Activated CD8-positive, alpha-beta memory T cell treated with anti-CD3 and anti-CD28 coated beads for 24 hours (primary cell): ENCODE results near the gene ABCC4.

Experiments used
- DNase-seq: peaks from one replicate; pipeline ENCODE4 v3.0.0-alpha.2; 2020

The ABCC4 gene

DNA sequence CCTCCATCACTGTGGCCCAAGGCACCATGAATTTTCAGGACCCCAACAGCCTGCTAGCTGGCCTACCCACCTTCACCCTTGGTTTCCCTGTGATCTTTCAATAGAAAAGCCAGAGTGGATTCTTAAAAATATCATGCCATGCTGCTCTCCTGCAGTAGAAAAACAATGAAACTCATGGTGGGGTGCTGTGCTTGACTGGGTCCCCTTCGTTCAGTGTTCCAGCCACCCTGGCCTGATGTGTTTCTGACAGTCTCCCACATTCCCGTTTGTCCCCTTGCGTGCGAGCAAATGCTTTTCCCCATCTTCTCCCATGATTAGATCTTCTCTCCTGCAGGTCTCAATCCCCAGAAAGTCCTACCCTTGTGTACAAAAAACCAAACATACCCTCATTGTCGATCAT, 43.2 kb downstream of the ABCC4 start:
- no peak for DNase-seq

DNA sequence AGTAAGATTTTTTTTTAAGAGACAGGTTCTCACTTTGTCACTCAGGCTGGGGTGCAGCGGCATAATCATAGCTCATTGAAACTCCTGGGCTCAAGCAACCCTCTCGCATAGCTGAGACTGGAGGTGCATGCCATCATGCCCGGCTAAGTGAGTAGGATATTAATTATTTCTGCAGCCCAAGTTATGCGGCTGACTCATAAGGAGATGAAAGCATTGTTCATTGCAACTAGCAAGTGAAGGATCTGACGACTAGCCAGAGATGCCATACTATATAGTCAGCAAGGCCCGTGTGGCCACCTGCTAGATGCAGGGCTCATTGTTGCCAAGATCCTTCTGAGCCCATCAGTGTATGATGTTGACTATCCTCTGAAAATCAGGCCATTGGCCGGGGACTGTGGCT, 45.2 kb downstream of the ABCC4 start:
- DNase-seq = no peak

DNA sequence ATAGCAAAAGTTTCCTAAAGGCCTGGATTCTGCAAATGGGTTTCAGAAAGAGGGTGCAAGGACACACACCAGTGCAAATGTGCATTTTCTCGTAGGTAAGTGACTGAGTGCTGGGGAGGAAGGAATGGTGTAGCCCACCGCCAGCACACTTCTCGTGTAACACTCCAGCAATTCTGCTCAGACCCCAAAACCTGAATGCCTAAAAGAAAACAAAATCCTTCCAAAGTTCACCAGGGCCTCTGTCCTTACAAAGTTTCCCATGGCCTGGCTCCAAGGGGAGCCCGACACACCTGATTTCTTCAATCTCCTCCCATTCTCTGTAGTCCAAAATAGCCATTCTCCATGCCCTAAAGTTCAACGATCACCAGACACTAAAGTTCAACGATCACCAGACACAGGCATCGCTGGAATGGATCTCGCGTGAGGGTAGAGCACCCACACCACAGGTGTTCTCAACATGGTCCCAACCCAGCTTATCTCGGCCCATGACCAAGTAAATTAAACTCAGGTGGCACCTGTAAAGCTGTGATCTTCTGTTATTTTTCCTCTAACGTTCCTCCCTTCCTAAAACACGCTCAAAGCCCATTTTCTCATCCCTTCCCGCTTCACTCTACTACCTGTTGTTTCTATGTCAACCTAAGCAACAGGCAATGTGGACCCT, 46.0 kb downstream of the ABCC4 start:
- DNase-seq = no peak

DNA sequence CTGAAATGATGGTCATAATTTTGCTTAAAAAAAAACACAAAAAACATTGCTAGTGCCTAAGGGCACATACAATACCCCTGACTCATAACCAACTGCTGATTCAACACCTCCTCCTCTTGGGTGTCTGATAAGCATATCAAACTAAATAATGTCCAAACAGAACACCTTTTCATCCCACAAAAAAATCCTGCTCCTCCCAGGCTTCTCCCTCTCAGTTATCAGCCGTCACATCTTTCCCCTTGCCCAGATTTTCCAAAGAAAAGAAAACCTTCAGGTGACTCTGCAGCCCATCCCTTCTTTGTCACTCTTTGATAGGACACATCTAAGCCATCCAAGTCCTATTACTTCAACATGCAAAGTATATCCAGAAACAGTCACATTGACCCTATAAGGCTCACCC, 46.9 kb downstream of the ABCC4 start:
- no peak for DNase-seq

DNA sequence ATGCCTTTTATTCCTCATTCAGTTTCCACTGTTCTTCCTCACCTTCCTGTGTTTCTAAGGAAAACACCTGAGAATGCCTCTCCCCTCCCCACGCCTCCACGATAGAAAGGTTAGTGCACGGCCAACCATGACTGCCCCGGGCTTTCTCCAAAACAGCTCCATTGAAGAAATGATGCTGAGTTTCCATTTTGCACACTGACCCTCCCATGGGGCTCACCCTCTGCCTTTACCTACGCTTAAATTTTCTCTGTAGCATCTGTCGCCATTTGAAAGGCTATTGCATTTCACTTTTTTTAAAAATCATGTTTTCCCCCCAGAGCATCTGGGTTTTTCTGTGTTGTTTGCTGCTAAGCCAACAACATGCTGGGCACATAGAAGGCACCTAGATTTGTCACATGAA, 48.2 kb downstream of the ABCC4 start:
- no peak for DNase-seq

DNA sequence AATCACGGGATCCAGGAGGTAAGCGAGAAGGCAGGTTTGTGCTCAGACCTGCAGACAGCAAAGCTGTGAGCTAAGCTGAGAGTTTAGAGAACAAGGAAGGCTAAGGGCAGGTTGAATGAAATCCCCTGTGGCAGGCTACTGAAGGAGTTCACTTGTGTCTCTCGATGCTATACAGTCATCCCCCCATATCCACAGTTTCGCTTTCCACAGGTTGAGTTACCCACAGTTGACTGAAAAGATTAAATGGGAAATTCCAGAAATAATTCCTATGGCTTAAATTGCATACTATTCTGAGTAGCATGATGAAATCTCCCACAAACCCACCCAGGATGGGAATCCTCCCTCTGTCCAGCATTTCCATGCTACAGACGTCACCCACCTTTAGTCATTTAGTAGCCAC, 49.6 kb downstream of the ABCC4 start:
- no peak for DNase-seq

DNA sequence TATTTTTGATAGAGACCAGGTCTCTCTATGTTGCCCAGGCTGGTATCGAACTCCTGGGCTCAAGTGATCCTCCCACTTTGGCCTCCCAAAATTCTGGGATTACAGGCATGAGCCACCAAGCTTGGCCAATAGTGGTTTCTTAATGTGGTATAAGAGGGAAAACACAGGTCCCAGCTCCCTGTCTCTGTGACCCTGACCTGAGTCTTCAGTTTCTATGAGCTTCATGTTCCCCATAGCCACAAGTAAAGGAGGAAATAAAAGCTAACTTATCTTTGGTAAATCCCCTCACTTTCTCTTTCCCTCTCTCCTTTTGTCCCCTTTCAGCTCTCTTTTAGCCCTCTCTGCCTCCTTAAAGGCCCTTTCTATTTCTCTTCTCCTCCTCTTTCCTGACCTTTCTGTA, 50.3 kb downstream of the ABCC4 start:
- DNase-seq = no peak

DNA sequence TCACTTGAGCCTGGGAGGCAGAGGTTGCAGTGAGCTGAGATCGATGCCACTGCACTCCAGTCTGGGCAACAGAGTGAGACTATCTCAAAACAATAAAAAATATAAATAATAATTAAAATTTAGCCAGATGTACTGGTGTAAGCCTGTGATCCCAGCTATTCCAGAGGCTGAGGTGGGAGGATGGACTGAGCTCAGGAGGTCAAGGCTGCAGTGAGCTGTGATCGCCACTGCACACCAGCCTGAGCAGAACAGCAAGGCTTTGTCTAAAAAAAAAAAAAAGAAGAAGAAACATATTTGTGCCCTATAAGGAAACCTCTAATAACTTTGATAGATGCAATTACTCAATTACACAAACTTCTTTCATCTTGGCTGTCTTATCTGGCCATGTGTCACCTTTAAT, 52.3 kb downstream of the ABCC4 start:
- no peak for DNase-seq

DNA sequence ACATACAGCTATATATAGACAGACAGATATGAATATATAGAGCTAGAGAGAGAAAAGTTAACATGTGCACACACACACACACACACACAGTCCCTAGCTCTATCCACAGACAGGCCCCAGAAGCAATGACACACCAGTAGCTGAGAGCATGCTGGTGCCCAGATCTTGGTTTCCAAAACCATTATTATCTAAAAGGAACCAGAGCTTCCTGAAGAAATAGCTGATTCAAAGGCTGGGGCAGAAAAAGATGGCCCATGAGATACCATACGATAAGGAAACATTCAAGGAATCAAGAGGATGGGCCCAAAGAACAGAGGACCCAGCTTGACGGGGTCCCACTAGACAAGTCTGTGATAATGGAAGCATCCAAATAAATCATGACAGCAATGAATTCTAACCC, 53.4 kb downstream of the ABCC4 start:
- no peak for DNase-seq

DNA sequence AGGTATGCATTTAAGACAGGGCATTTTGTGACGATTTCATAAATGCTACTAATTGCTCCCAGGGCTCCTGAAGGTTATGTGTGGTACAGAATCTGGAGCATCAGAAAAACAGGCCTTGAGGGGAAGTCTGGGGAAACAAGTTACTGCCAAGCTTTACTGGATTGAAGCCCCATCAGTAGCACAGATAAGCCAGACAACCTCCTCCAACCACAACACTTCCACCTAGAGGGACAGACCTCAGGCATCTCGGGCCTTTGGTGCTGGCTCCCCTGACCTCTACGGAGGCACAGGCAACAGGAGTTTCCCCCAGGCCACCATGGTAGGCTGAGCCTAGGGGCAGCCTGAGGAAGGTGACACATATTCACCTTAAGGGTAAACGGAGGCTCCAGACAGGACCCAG, 54.1 kb downstream of the ABCC4 start:
- no peak for DNase-seq

DNA sequence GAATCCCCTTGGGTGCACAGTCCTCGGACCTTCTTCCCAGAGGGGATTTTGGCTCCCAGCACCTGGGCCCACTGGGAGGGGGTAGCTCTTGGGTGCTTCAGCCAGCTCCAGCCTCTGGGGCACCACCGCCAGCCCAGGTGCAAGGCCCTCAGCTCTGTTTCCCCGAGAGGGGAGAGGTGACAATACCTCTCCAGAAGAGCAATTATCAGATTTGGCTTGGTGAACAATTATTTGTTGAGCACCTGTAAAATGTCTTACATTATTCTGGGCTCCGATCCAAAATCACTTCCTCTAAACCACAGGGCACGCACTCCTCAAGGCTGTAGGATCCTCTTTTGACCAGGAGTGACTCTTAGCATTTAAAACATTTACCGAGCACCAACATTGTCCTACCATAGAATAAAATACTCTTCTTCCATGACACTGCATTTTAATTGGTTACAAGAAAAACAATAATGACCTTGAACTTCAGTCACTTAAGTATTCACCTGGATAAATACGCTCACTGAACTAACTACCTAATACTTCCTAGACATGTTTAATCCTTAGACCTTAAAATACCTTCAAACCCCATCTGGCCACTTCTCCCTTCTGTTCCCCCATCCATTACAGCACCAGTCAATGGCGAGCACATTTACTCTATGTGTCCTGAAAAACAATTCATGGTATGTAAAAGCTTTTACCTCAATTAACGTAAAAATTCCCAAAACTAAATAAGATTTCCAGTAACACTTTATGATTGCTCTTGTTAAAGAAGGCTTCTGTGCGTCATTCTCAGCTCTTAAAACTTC, 54.8 kb downstream of the ABCC4 start:
- no peak for DNase-seq

DNA sequence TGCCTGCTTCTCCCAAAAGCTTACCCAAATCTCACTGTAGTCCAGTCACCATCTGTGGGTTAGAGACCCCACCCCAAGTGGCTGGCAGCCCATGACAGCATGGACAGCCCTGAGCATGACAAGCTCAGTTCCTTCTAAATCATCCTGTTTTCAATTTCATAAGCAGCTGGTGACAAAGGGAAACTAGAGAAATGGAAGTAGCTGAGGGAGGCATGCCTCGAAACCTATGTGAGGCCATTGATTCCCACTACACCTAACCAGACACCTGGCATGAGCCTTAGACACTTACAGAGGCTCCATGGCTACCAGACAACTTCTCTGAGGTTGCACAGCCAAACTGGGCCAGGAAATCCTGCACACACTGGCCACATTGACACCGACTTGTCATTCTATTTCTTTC, 56.2 kb downstream of the ABCC4 start:
- DNase-seq = no peak

DNA sequence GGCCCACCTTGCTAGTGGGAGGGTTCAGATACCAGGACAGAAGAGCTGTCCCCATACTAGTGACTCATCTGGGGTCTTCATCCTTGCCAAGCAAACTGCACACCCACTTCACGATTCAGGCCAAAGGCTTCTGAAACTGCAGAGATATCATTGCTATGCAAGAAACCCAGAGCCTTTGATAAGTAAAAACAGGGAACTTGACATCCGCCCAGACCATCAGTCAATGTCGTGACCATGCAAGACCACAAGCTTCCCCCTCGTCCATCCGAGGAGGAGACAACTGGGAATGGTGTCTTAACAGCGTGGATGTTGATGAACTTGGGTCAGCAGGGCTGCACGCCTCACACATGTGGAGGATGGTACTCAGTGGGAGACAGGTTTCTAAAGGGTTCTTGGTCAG, 58.0 kb downstream of the ABCC4 start:
- DNase-seq = no peak

DNA sequence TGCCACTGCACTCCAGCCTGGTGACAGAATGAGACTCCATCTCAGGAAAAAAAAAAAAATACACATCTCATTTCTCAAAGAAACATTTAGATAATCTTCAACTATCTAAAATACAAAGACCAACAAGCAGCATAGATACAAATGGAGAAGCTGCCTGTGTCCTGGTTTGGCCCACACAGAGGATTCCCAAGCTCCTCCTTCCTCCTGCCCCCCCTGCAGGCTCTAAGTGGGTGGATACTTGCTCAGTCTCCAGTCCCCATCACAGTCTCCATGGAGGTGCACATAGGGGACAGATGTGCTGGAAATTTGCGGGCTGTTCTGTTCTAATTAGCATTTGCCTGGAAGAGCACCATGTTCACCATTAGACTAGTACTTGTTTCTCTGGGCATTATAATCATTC, 59.9 kb downstream of the ABCC4 start:
- DNase-seq = no peak

DNA sequence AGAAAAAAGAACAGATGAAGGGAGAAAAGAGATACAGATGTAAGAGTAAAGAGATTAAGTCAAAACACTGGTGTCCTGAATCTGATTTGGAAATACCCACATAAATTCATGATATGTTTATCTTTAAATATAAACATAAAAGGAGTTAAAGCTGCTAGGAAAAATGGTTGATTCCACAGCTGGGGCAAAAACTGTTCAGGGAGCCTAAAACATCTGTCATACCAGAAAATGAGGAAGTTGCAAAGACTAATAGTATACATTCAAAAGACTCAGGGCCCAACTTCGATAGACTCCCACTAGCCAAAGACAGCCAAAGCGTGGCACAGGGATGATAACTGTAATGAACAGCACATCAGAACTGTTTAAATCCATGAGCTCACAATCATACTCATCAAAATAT, 62.0 kb downstream of the ABCC4 start:
- DNase-seq = no peak

DNA sequence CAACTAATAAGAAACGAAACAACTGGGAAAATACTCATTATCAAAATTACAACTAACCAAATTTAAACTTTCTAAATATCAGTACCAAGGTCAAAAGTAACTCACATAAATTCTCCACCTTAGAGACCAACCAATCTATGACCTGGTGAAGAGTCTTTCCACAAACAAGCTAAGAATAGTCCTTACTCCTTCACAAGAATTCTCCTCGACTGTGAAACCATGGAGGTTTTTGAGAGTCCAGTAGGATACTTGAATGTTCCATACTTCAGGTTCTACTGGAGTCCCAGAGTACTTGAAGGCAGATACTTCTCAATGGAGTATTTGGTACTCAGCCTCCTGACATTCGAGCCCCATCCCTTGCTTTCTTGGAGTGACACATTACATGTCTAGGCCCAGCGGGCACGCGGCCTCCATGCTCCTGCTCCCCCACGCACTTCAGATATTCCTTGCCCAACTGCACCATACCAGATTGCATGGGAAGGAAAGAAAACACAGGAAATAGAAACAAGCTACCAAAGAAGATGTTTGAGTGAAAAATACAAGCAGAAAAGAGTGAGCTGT, 63.9 kb downstream of the ABCC4 start:
- no peak for DNase-seq

DNA sequence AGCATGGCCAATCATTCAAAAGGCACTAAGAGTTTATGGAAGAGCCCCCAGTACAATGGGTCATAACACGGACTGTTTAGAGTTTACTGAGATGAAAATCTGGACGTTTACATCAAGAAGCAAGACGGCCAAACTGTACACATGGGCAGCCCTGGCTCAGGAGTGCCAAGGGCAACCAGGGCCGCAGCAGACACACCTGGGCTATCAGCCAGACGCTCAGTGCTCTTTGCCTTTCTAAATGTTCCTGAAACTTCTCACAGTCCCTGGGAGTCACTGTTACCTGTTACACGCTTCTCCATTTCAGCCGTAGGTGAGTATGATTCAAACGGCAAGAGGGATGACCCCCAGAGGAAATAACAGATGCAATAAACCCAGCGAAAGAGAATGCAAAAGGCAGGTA, 64.5 kb downstream of the ABCC4 start:
- DNase-seq = no peak

DNA sequence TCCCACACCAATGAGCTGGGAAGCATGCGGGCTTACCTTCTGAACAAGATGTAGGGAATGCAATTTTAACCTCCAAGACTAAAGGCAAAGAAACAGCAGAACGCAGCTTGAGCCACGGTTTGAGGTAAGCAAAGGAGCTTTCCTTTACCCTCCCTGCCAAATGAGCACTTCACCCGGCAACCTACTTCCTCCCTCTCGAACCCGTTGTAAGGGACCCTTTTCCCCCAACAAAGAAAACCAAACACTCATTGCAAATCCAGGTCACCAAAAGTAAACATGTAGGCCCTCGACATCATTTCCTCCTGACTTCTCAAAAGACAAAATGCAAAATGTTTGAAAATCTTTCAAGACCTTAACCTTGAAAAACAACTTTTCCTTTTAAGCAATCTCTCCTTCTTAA, 65.3 kb downstream of the ABCC4 start:
- DNase-seq = no peak

DNA sequence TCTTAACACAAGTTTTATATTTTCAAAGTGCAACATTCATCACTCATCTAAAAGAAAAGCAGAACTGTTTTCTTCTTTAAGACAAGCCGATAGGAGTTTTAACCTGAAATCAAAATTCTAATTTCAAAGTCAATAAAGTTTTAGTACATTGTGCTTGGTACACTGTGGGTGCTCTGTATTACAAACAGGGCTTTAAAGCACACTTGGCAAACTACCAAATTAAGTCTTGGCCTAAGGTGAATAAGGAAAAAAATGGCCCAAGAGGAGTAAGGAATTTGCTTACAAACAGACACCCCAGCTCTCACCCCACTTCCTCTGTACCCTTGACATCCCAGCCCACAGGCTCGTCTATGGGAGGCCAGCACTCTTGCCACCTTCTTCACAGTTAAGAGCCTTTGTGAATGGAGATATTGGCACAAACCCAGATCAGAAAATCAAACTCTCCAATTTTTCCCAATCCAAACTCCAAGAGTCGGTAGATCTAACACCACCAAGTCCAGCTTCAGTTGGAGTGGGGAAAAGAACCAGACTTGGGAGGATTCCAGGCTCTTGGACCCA, 66.0 kb downstream of the ABCC4 start:
- DNase-seq = no peak

DNA sequence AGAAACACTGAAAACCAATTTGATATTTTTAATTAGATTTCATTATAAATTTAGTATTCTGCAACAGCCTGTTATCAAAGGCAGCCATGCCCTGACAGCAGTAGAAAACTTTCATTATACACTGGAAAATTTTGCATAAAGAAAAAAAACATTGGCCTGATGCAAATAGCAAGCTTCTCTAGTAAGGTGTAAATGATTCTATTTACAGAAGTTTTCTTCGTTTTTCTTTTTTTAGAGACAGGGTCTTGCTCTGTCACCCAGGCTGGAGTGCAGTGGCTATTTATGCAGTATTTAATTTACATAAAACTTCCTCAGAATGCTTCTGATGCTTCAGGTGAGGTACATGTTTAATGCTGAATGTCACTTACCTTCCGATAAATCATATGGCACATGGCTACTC, 67.0 kb downstream of the ABCC4 start:
- no peak for DNase-seq

DNA sequence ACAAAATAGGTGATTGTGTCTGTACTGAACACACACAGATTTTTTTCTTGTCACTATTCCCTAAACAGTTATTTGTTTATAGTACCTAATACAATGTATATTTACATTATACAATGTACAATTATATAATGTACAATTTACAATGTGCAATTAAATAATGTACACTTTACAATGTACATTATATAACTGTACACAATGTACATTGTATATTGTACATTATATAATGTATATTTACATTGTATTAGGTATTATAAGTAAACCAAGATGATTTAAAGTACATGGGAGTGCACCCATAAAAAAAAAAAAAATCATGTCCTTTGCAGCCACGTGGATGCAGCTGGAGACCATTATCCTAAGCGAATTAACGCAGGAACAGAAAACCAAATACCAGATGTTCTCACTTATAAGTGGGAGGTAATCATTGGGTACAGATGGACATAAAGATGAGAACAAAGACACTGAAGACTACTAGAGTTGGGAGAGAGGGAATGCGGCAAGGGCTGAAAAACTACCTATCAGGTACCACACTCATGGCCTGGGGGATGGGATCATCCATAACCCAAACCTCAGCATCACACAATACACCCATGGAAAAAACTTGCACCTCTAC, 68.1 kb downstream of the ABCC4 start:
- no peak for DNase-seq

DNA sequence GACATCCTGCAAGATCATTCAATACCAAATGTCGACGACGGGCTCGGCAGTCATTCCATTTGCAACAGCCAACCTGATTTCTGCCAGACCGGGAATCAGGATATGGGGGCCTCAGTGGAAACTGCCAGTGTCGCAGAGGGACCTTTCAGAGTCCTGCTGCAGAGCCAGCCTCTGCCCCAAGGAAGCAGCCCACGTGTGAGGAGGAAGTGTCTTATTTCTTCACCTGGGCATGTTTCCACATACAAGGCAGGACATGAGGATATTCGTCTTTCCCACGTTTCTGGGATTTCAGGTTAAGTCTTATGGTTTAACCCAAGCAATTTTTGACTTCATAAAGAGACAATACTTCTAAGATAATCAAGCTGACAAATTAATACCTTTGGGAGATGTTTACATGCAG, 69.9 kb downstream of the ABCC4 start:
- no peak for DNase-seq

DNA sequence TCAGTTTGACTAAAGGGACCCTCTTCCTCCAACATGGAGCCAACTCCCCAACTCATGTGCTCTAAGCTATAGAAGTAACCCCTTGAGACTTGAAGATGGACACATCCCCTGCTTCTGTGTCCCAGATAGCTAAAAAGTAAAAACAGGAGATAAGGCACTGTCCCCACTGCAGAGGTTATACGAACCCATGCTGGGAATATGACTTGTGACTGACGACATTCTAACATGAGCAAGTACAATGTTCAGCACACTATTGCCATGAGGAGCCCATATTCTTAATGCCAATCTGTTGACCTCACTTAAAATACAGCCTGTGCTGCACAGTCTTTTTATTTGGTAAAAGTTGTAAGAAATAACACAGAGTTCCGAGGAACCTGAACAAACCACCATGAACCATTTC, 71.4 kb downstream of the ABCC4 start:
- DNase-seq = no peak

DNA sequence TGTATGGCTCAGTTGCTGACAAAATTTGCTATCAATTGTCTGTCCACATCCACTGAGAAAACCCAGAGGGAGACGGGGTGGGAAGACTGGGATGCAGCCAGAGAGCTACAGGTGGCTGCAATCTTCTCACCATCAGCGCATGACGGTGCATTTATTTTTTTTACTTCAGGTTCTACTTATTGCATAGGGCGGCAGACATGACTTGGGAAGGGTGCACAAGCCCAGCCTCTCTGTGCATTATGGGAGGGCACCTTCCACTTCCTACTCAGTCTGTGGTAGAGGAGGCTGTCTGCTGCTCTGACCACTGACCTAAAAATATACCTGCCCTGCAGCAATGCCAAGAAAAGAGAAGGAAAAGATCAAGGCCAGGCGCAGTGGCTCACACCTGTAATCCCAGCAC, 73.1 kb downstream of the ABCC4 start:
- no peak for DNase-seq
